ENCODE measurements around the gene MDFIC2.

The MDFIC2 gene

GRCh38 chr3:70244422-70244821 lies 68.0 kb downstream of the MDFIC2 start:
- no peaks in the 10 kb centered on the region for H3K36me3 ChIP-seq (ENCODE audit: low read depth)
- H3K4me3 ChIP-seq (ENCODE audit: severe bottlenecking) = no peak overlapping the region
- no peaks in the 10 kb centered on the region for H3K4me1 ChIP-seq (ENCODE audit: insufficient read depth, poor library complexity, severe bottlenecking)
- H3K9me3 ChIP-seq (ENCODE audit: severe bottlenecking) = no peaks in the 10 kb centered on the region
- no peaks in the 10 kb centered on the region for H3K27me3 ChIP-seq (ENCODE audit: insufficient read depth, poor library complexity, severe bottlenecking)
- no peak for ATAC-seq (ENCODE audit: low read depth)
- no peak overlapping the region for H3K27ac ChIP-seq (ENCODE audit: poor library complexity, severe bottlenecking)
- TF ChIP-seq CTCF (IDR thresholded peaks at IDR 0.05; ENCODE audit: poor library complexity, severe bottlenecking) = no peak
- no peak for DNase-seq (ENCODE audit: low spot score)

GRCh38 chr3:70242297-70242882 lies 70.0 kb downstream of the MDFIC2 start:
- Histone ChIP-seq H3K9me3 (ENCODE audit: severe bottlenecking) (no peaks in the 10 kb centered on the region), H3K27ac (ENCODE audit: poor library complexity, severe bottlenecking) (no peak overlapping the region), H3K36me3 (ENCODE audit: low read depth) (no peaks in the 10 kb centered on the region), H3K27me3 (ENCODE audit: insufficient read depth, poor library complexity, severe bottlenecking) (no peaks in the 10 kb centered on the region), H3K4me3 (ENCODE audit: severe bottlenecking) (no peak overlapping the region), H3K4me1 (ENCODE audit: insufficient read depth, poor library complexity, severe bottlenecking) (no peaks in the 10 kb centered on the region)
- ATAC-seq (ENCODE audit: low read depth) (no peak), DNase-seq (ENCODE audit: low spot score) (no peak)
- TF ChIP-seq CTCF (IDR thresholded peaks at IDR 0.05; ENCODE audit: poor library complexity, severe bottlenecking) = no peak

GRCh38 chr3:70233812-70234211 lies 78.6 kb downstream of the MDFIC2 start:
- Histone ChIP-seq H3K4me1 (ENCODE audit: insufficient read depth, poor library complexity, severe bottlenecking) (no peaks in the 10 kb centered on the region), H3K27ac (ENCODE audit: poor library complexity, severe bottlenecking) (no peak overlapping the region), H3K9me3 (ENCODE audit: severe bottlenecking) (no peaks in the 10 kb centered on the region), H3K4me3 (ENCODE audit: severe bottlenecking) (no peak overlapping the region), H3K36me3 (ENCODE audit: low read depth) (no peaks in the 10 kb centered on the region), H3K27me3 (ENCODE audit: insufficient read depth, poor library complexity, severe bottlenecking) (no peaks in the 10 kb centered on the region)
- TF ChIP-seq CTCF (IDR thresholded peaks at IDR 0.05; ENCODE audit: poor library complexity, severe bottlenecking) = no peak
- ATAC-seq (ENCODE audit: low read depth) (no peak), DNase-seq (ENCODE audit: low spot score) (no peak)

GRCh38 chr3:70233112-70233511 lies 79.3 kb downstream of the MDFIC2 start:
- Histone ChIP-seq H3K4me1 (ENCODE audit: insufficient read depth, poor library complexity, severe bottlenecking) (no peaks in the 10 kb centered on the region), H3K4me3 (ENCODE audit: severe bottlenecking) (no peak overlapping the region)

More at GRCh38 chr3:70233112-70233511, 79.3 kb downstream of the MDFIC2 start:
- no peak for ATAC-seq (ENCODE audit: low read depth)
- H3K27ac ChIP-seq (ENCODE audit: poor library complexity, severe bottlenecking) = no peak overlapping the region
- DNase-seq (ENCODE audit: low spot score) = no peak
- H3K27me3 ChIP-seq (ENCODE audit: insufficient read depth, poor library complexity, severe bottlenecking) = no peaks in the 10 kb centered on the region
- H3K36me3 ChIP-seq (ENCODE audit: low read depth) = no peaks in the 10 kb centered on the region
- no peaks in the 10 kb centered on the region for H3K9me3 ChIP-seq (ENCODE audit: severe bottlenecking)
- TF ChIP-seq CTCF (IDR thresholded peaks at IDR 0.05; ENCODE audit: poor library complexity, severe bottlenecking) = no peak

Measured in RWPE2 (cell line).